Stimulated activated CD8-positive, alpha-beta memory T cell treated with anti-CD3 and anti-CD28 coated beads, Interleukin-12 subunit alpha, Interleukin-12 subunit beta, amount 100 ng/mL, for 1 hour (primary cell): ENCODE results near the gene BLOC1S4.
"Not testable (repeated sequence)": the region's sequence is repeated elsewhere in the genome, so short reads cannot be mapped to it uniquely, and the experiment has no call there.

ENCODE experiments used
- DNase-seq: peaks from one replicate; pipeline ENCODE4 v3.0.0-alpha.2; 2020; ENCODE audit warnings: low read depth

BLOC1S4 gene

GRCh38 chr4:6742507-6742906 lies 26.5 kb downstream of the BLOC1S4 start:
- DNase-seq, result no peak

- no peak for DNase-seq
Measured at GRCh38 chr4:6742989-6743388, 27.0 kb downstream of the BLOC1S4 start.

GRCh38 chr4:6746721-6747293 lies 30.8 kb downstream of the BLOC1S4 start:
- no peak for DNase-seq

- DNase-seq, result no peak
Measured at GRCh38 chr4:6747294-6748051, 31.5 kb downstream of the BLOC1S4 start.

- DNase-seq, result no peak
Measured at GRCh38 chr4:6748286-6748685, 32.3 kb downstream of the BLOC1S4 start.

- DNase-seq, result no peak
Measured at GRCh38 chr4:6749340-6750171, 33.6 kb downstream of the BLOC1S4 start.

GRCh38 chr4:6750286-6751221 lies 34.6 kb downstream of the BLOC1S4 start:
- no peak for DNase-seq

- no peak for DNase-seq
Measured at GRCh38 chr4:6751611-6752485, 35.9 kb downstream of the BLOC1S4 start.

- DNase-seq, result no peak
Measured at GRCh38 chr4:6752486-6752829, 36.5 kb downstream of the BLOC1S4 start.

- DNase-seq, result no peak
Measured at GRCh38 chr4:6753103-6753560, 37.2 kb downstream of the BLOC1S4 start.

GRCh38 chr4:6753891-6754290 lies 37.9 kb downstream of the BLOC1S4 start:
- no peak for DNase-seq

GRCh38 chr4:6754481-6755087 lies 38.6 kb downstream of the BLOC1S4 start:
- no peak for DNase-seq

GRCh38 chr4:6755088-6755753 lies 39.2 kb downstream of the BLOC1S4 start:
- no peak for DNase-seq

GRCh38 chr4:6756345-6756744 lies 40.4 kb downstream of the BLOC1S4 start:
- DNase-seq, result not testable (repeated sequence)

- DNase-seq, result no peak
Measured at GRCh38 chr4:6758728-6759127, 42.8 kb downstream of the BLOC1S4 start.

- no peak for DNase-seq
Measured at GRCh38 chr4:6760865-6761264, 44.9 kb downstream of the BLOC1S4 start.

GRCh38 chr4:6761649-6762615 lies 46.0 kb downstream of the BLOC1S4 start:
- peak; percentile 11 for DNase-seq

GRCh38 chr4:6763330-6763851 lies 47.4 kb downstream of the BLOC1S4 start:
- DNase-seq, result no peak
